C4-2B (cell line): Measurements from ENCODE around the gene IFT20.

Experiments used
- CTCF ChIP-seq: fragments of 450-650 bp; conservative IDR thresholded peaks from 2 replicates; pipeline ENCODE4 v1.5.1; 2017; ENCODE audit warnings: mild to moderate bottlenecking
- ZFX ChIP-seq: fragments of 450-650 bp; IDR thresholded peaks from 2 replicates; pipeline ENCODE4 v1.6.1; 2017

- TF ChIP-seq CTCF (no peak), ZFX (no peak)
Measured at GRCh38 chr17:28384281-28385036, 49.2 kb upstream of the IFT20 start.
